NCI-H69 (cell line): ENCODE data around the gene MYH16.
"Not testable (repeated sequence)": the region's sequence is repeated elsewhere in the genome, so short reads cannot be mapped to it uniquely, and the experiment has no call there.

Experiments used
- DNase-seq: peaks from one replicate; lab custom pipeline; 2025; lab: John Stamatoyannopoulos, UW

The MYH16 gene

GRCh38 chr7:99355098-99355497 is 82.5 kb downstream of the MYH16 start:
- no peak for DNase-seq

- no peak for DNase-seq
These were observed 85.3 kb downstream of the MYH16 start for GRCh38 chr7:99357701-99358490.

- not testable (repeated sequence) for DNase-seq
These were observed 85.9 kb downstream of the MYH16 start for GRCh38 chr7:99358521-99358920.

GRCh38 chr7:99359465-99360154 is 87.0 kb downstream of the MYH16 start:
- DNase-seq, result no peak
